Measurements from ENCODE around the gene RNF7. TPM values are rescaled to one million over a fixed set of nuclear protein-coding genes. Genes with fewer than 3 reads are reported as not detected.

The RNF7 gene
- total and polyA plus RNA-seq, 2 of the 8 experiments (the other 6 are each of a cell fraction or from before 2014, with no cell fraction given), result 78.4 to 113 TPM

GRCh38 chr3:141737093-141737492, 1.0 kb upstream of the RNF7 start:
- Histone ChIP-seq H4K5ac (ENCODE audit: insufficient read length, low read depth, low read length) (no peak overlapping the region), H3K9ac (replicated peaks in 1 of 4; ENCODE audit: extremely low read depth in 1 of 4, low read depth in 3 of 4, low read length in 3 of 4) (no peak overlapping the region), H3K56ac (replicated peaks; ENCODE audit: insufficient read length, low read depth, low read length) (no peak overlapping the region), H2BK12ac (ENCODE audit: low read depth, low read length) (no peak overlapping the region), H3K18ac (ENCODE audit: extremely low read depth, low read length) (no peak overlapping the region), H3K27ac (ENCODE audit: low read depth, low read length) (no peak overlapping the region), H3K4ac (replicated peaks; ENCODE audit: insufficient read length, low read depth, low read length) (no peak overlapping the region), H2BK5ac (ENCODE audit: low read depth, low read length) (no peak overlapping the region), H3K4me2 (ENCODE audit: insufficient read depth in 1 of 2, low read depth in 2 of 2, low read length in 2 of 2) (no peak overlapping the region; a peak in 1 of 4 replicates), H3K79me2 (ENCODE audit: control insufficient read depth in 1 of 2, insufficient read depth in 2 of 2, low read length in 2 of 2) (peaks cover 3 to 35% of the 10 kb centered on the region in 2 experiments), H3K9me3 (ENCODE audit: insufficient read depth in 2 of 2, low read depth in 1 of 2, low read length in 1 of 2) (no peaks in the 10 kb centered on the region), H3K36me3 (ENCODE audit: control insufficient read depth in 2 of 4, insufficient read depth in 4 of 4, low read length in 3 of 4) (no peaks in the 10 kb centered on the region), H3K23me2 (ENCODE audit: low read depth, low read length) (peaks cover 4% of the 10 kb centered on the region), H2BK120ac (replicated peaks; ENCODE audit: low read depth, low read length) (no peak overlapping the region), H3K23ac (ENCODE audit: insufficient read length) (no peak overlapping the region), H3K4me1 (replicated peaks in 1 of 4; ENCODE audit: control insufficient read depth in 3 of 4, insufficient read depth in 4 of 4, low read length in 3 of 4) (peaks cover 0 to 5% (median 0%) of the 10 kb centered on the region in 4 experiments; a peak in 2 of 7 replicates), H2BK20ac (ENCODE audit: low read length) (no peak overlapping the region), H3K4me3 (ENCODE audit: extremely low read depth in 1 of 4, insufficient read depth in 2 of 4, low read depth in 3 of 4, low read length in 4 of 4) (no peak overlapping the region), H4K91ac (replicated peaks; ENCODE audit: insufficient read length, low read length) (no peak overlapping the region), H2BK15ac (ENCODE audit: low read length) (no peak overlapping the region), H3K14ac (ENCODE audit: insufficient read length) (no peak overlapping the region), H4K20me1 (replicated peaks in 1 of 2; ENCODE audit: control insufficient read depth in 1 of 2, insufficient read depth in 2 of 2, low read length in 2 of 2) (peaks cover 2 to 5% of the 10 kb centered on the region in 2 experiments), H3K79me1 (ENCODE audit: low read depth, low read length) (no peaks in the 10 kb centered on the region), H2AFZ (ENCODE audit: low read length) (peak overlapping the region; percentile 74; the same call in 1 of the 2 replicates), H3K27me3 (replicated peaks in 1 of 4; ENCODE audit: control insufficient read depth in 3 of 4, extremely low read depth in 1 of 4, insufficient read depth in 3 of 4, low read length in 3 of 4) (peaks cover 0 to 2% (median 0%) of the 10 kb centered on the region in 4 experiments; a peak in 1 of 7 replicates), H4K8ac (ENCODE audit: extremely low read depth, insufficient read depth, low read length) (no peak overlapping the region), H2AK5ac (ENCODE audit: low read depth, low read length) (no peak overlapping the region)
- FAIRE-seq (no peak), DNase-seq (ENCODE audit: low read depth in 1 of 2, low spot score in 2 of 2) (no peak)
- ChIA-PET POLR2A (ENCODE audit: partially characterized antibody) (interaction anchor here (0.6 kb wide), 1 partner anchor 143 kb away, joined by 5 read pairs; no protein-coding TSS in a partner anchor), CTCF (ENCODE audit: partially characterized antibody) (interaction anchor here (0.7 to 2.8 kb wide), 5 partner anchors 10 to 176 kb away, joined by 3 to 14 read pairs (median 8); no protein-coding TSS in a partner anchor)
- WGBS, 2 experiments (ENCODE audit: extremely low coverage in 1 of 2, insufficient coverage in 1 of 2, insufficient read length in 1 of 2, insufficient replicate concordance in 2 of 2, low coverage in 1 of 2, low lambda C conversion rate in 2 of 2, missing lambda C conversion rate in 1 of 2), result 90% methylated on average over 10 of the region's 10 CpGs; no CpG with 5 or more reads in 1 of the 2 experiments
- no peak for TF ChIP-seq BCL11A (IDR thresholded peaks at IDR 0.05; ENCODE audit: low read depth in 2 of 2, low read length in 2 of 2)
- no peak for TF ChIP-seq SIX5 (IDR thresholded peaks at IDR 0.05; ENCODE audit: low read depth, low read length)
- TF ChIP-seq KDM5A (IDR thresholded peaks at IDR 0.05; ENCODE audit: low read length), result no peak
- TF ChIP-seq CTBP2 (IDR thresholded peaks at IDR 0.05; ENCODE audit: borderline replicate concordance, insufficient read depth, insufficient read length, low read length), result no peak
- TF ChIP-seq BRCA1 (IDR thresholded peaks at IDR 0.05; ENCODE audit: low read depth, low read length), result no peak
- no peak for TF ChIP-seq SP2 (IDR thresholded peaks at IDR 0.05; ENCODE audit: low read length)
- TF ChIP-seq TEAD4 (IDR thresholded peaks at IDR 0.05; ENCODE audit: low read depth, low read length), result no peak
